Transverse colon (tissue), 4 donors: ENCODE results near the gene HLA-G.

ENCODE experiments used
- CTCF ChIP-seq, 5 experiments: fragments of 200-600 bp in 3 of 5; fragments of 450-650 bp in 2 of 5; sonication (generic) in 3 of 5; IDR thresholded peaks; 1 replicate in 2 of 5; 2 replicates in 3 of 5; pipeline ENCODE4 v1.5.1; 2016 to 2017; ENCODE audit warnings: antibody characterized with exemption in 5 of 5, inconsistent platforms in 3 of 5, mild to moderate bottlenecking in 2 of 5, moderate library complexity in 1 of 5
- POLR2AphosphoS5 ChIP-seq, 3 donors: sonication (generic); formaldehyde crosslinking; IDR thresholded peaks; one replicate each; pipeline ENCODE4 v1.6.1; 2016; ENCODE audit warnings: antibody characterized with exemption in 3 of 3

DNA sequence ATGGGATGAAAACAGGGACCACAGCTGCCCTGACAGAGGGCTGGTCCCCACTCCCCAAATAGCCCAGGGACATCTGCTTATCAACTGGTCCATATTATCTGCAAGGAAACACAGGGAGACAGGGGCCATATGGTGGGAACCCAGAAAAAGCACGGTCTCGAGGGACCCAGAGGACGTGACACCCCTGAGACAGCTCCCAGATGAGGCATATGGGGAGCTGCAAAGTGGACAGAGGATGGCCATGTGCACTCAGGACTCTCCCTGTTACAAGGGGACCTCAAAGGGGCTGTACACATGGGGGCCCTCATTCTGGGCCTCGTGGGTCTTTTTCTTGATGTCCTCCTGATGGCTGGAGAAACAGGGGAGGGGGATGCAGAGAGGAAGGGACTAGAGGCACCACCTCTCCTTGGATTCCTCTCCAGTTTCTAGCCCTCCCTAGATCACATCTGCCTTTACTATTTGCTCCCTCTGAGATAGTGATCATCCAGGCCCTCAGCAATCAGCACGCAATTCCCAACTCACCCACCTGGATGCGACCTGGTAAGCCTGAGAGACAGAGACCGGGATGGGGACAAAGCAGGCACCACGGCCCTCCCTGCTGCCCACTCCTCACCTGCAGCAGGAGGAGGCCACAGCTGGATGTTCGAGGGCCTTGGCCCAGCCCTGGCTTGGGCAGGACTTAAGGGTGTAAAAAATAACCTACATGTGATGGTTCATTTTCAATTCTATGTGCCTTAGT lies 13.1 kb upstream of the HLA-G start:
- TF ChIP-seq CTCF (IDR thresholded peaks at IDR 0.05) (no peak), POLR2AphosphoS5 (IDR thresholded peaks at IDR 0.05) (no peak)
